Fibroblast of lung (primary cell): Measurements from ENCODE around the gene FNDC5. TPM values are rescaled to one million over a fixed set of nuclear protein-coding genes. Genes with fewer than 3 reads are reported as not detected.

Experiments used
- DNase-seq, 2 donors: peaks; one replicate each; pipeline versions ENCODE4 v3.0.0 to v3.0.0-alpha.2; 2010; ENCODE audit warnings: low read depth in 2 of 2
- H2AFZ ChIP-seq: 2 replicates; pipeline ENCODE4 v1.5.1; 2012; ENCODE audit warnings: low read length, control low read depth, inconsistent platforms
- H3K27ac ChIP-seq: 2 replicates; pipeline ENCODE4 v1.5.1; 2011; ENCODE audit warnings: low read length, control low read depth; ENCODE audit not compliant: insufficient read depth
- H3K27me3 ChIP-seq: 2 replicates; pipeline ENCODE4 v1.5.1; 2011; ENCODE audit warnings: mild to moderate bottlenecking, low read length; ENCODE audit not compliant: control insufficient read depth, insufficient read depth
- H3K36me3 ChIP-seq: 2 replicates; pipeline ENCODE4 v1.5.1; 2011; ENCODE audit warnings: low read length; ENCODE audit not compliant: control insufficient read depth, insufficient read depth
- H3K4me1 ChIP-seq: 2 replicates; pipeline ENCODE4 v1.5.1; 2011; ENCODE audit warnings: low read length; ENCODE audit not compliant: control insufficient read depth, insufficient read depth; ENCODE audit errors: extremely low read depth
- H3K4me2 ChIP-seq: 2 replicates; pipeline ENCODE4 v1.5.1; 2011; ENCODE audit warnings: low read length, control low read depth; ENCODE audit not compliant: insufficient read depth; ENCODE audit errors: extremely low read depth
- H3K4me3 ChIP-seq, 4 experiments: fragments of 200-600 bp in 1 of 4; sonication (generic) in 1 of 4; replicated peaks in 1 of 4; 2 replicates each; pipeline ENCODE4 v1.5.1; 2011 to 2016; ENCODE audit warnings: low read length in 4 of 4, low read depth in 3 of 4, mild to moderate bottlenecking in 3 of 4, control low read depth in 2 of 4, inconsistent platforms in 1 of 4, mixed read lengths in 1 of 4; ENCODE audit not compliant: insufficient read depth in 1 of 4; ENCODE audit errors: control extremely low read depth in 1 of 4
- H3K79me2 ChIP-seq: 2 replicates; pipeline ENCODE4 v1.5.1; 2012; ENCODE audit warnings: mild to moderate bottlenecking, low read length, inconsistent platforms; ENCODE audit not compliant: control insufficient read depth, insufficient read depth
- H3K9ac ChIP-seq: 2 replicates; pipeline ENCODE4 v1.5.1; 2011; ENCODE audit warnings: mild to moderate bottlenecking, low read length, control low read depth; ENCODE audit not compliant: insufficient read depth
- H3K9me3 ChIP-seq: 2 replicates; pipeline ENCODE4 v1.5.1; 2012; ENCODE audit warnings: low read depth, low read length; ENCODE audit not compliant: control insufficient read depth, insufficient read depth
- H4K20me1 ChIP-seq: 2 replicates; pipeline ENCODE4 v1.5.1; 2011; ENCODE audit warnings: low read length; ENCODE audit not compliant: control insufficient read depth, insufficient read depth; ENCODE audit errors: extremely low read depth
- EZH2 ChIP-seq: IDR thresholded peaks from 2 replicates; pipeline ENCODE4 v1.5.1; 2012; ENCODE audit warnings: low read length, control low read depth, mild to moderate bottlenecking; ENCODE audit errors: missing control alignments
- polyA plus RNA-seq, 2 donors: library from polyadenylated mRNA; depleted of rRNA in 1 of 2; stranded (reverse) in 1 of 2; unstranded in 1 of 2; fragments of >200 nt; gene quantifications; 2 replicates each; pipeline ENCODE4 v1.2.1, GENCODE V29; 2011 to 2012; ENCODE audit warnings: missing spikeins in 1 of 2
- total RNA-seq: library from RNA; depleted of rRNA; stranded (reverse); fragments of >200 nt; gene quantifications from 2 replicates; pipeline ENCODE4 v1.2.1, GENCODE V29; 2014
- TF ChIP-seq, protein P1 (sequence below), 2 donors: IDR thresholded peaks in 1 of 2; conservative IDR thresholded peaks in 1 of 2; 1 replicate in 1 of 2; 2 replicates in 1 of 2; pipeline ENCODE4 v1.5.1; 2011 to 2012; ENCODE audit warnings: low read length in 2 of 2, control low read depth in 1 of 2, inconsistent platforms in 1 of 2, low read depth in 1 of 2, mild to moderate bottlenecking in 1 of 2

Gene FNDC5
- total and polyA plus RNA-seq, 2 donors (not counting 1 experiment from before 2014, with no cell fraction given), result 0.33 to 1.6 TPM

DNA sequence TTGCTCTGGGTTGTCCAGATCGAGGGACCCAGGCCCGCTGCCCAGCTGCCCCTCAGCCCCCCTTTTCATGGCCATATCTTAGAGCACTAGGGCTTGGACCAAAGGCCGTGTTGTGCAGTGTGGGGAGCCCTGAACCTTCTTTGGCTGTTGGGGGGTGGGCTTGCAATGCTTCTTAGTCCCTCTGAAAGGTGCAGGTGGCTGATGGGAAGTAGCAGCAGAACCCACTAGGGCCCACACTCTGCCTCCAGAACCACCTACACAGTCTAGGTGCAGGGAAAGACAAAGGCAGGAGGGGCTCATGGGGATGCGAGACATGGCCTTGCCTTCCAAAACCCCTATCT lies 13.3 kb upstream of the FNDC5 start:
- Histone ChIP-seq H3K27ac (no peak overlapping the region), H3K9ac (no peak overlapping the region), H3K9me3 (no peaks in the 10 kb centered on the region), H2AFZ (no peak overlapping the region), H3K27me3 (peaks cover 34% of the 10 kb centered on the region), H3K4me3 (no peak overlapping the region), H3K4me1 (no peaks in the 10 kb centered on the region), H3K79me2 (no peaks in the 10 kb centered on the region), H3K4me2 (no peak overlapping the region), H3K36me3 (no peaks in the 10 kb centered on the region), H4K20me1 (no peaks in the 10 kb centered on the region)
- TF ChIP-seq EZH2, result no peak
- TF ChIP-seq, protein P1, sequence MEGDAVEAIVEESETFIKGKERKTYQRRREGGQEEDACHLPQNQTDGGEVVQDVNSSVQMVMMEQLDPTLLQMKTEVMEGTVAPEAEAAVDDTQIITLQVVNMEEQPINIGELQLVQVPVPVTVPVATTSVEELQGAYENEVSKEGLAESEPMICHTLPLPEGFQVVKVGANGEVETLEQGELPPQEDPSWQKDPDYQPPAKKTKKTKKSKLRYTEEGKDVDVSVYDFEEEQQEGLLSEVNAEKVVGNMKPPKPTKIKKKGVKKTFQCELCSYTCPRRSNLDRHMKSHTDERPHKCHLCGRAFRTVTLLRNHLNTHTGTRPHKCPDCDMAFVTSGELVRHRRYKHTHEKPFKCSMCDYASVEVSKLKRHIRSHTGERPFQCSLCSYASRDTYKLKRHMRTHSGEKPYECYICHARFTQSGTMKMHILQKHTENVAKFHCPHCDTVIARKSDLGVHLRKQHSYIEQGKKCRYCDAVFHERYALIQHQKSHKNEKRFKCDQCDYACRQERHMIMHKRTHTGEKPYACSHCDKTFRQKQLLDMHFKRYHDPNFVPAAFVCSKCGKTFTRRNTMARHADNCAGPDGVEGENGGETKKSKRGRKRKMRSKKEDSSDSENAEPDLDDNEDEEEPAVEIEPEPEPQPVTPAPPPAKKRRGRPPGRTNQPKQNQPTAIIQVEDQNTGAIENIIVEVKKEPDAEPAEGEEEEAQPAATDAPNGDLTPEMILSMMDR (conservative IDR thresholded peaks at IDR 0.05 in 1 of 2, IDR thresholded peaks at IDR 0.05 in 1 of 2; ENCODE audit: low read depth in 1 of 2, low read length in 2 of 2), result no peak
- DNase-seq, result no peak

DNA sequence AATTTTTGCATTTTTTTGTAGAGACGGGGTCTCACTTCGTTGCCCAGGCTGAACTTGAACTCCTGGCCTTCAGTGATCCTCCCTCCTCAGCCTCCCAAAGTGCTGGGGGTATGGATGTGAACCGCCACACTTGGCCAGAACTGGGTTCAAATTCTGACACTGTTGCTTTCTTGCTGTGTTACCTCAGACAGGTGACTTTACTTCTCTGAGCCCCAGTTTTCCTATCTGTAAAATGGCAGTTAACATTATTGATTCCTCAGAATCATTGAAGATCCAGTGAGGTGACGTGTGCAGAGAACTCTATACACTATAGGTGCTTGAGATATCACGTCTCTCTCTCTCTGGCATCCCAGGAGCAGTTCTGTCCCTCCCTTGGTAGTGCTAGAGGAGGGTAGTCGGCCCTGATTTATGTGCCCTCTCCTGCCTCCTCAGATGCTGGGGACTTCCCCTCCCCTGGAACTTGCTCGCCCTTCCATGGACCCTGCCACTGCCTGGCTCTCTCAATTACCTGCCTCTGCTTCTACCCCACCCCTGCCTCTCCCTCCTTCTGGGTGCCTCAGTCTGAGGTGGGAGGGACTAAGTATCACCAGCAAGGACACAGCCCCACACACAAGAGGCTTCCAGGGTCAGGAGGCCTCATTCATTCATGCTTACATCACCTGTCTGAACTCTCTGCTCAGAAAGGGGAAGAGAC lies 12.8 kb upstream of the FNDC5 start:
- H3K4me3 ChIP-seq, result no peak overlapping the region
- H3K27ac ChIP-seq, result no peak overlapping the region
- H3K79me2 ChIP-seq, result no peaks in the 10 kb centered on the region
- peaks cover 34% of the 10 kb centered on the region for H3K27me3 ChIP-seq
- H2AFZ ChIP-seq, result no peak overlapping the region
- no peak overlapping the region for H3K9ac ChIP-seq
- no peaks in the 10 kb centered on the region for H4K20me1 ChIP-seq
- TF ChIP-seq, protein P1 (conservative IDR thresholded peaks at IDR 0.05 in 1 of 2, IDR thresholded peaks at IDR 0.05 in 1 of 2; ENCODE audit: low read depth in 1 of 2, low read length in 2 of 2), result no peak
- peak; percentile 37 for TF ChIP-seq EZH2
- no peak for DNase-seq
- no peak overlapping the region for H3K4me2 ChIP-seq
- H3K4me1 ChIP-seq, result no peaks in the 10 kb centered on the region
- no peaks in the 10 kb centered on the region for H3K36me3 ChIP-seq
- no peaks in the 10 kb centered on the region for H3K9me3 ChIP-seq

DNA sequence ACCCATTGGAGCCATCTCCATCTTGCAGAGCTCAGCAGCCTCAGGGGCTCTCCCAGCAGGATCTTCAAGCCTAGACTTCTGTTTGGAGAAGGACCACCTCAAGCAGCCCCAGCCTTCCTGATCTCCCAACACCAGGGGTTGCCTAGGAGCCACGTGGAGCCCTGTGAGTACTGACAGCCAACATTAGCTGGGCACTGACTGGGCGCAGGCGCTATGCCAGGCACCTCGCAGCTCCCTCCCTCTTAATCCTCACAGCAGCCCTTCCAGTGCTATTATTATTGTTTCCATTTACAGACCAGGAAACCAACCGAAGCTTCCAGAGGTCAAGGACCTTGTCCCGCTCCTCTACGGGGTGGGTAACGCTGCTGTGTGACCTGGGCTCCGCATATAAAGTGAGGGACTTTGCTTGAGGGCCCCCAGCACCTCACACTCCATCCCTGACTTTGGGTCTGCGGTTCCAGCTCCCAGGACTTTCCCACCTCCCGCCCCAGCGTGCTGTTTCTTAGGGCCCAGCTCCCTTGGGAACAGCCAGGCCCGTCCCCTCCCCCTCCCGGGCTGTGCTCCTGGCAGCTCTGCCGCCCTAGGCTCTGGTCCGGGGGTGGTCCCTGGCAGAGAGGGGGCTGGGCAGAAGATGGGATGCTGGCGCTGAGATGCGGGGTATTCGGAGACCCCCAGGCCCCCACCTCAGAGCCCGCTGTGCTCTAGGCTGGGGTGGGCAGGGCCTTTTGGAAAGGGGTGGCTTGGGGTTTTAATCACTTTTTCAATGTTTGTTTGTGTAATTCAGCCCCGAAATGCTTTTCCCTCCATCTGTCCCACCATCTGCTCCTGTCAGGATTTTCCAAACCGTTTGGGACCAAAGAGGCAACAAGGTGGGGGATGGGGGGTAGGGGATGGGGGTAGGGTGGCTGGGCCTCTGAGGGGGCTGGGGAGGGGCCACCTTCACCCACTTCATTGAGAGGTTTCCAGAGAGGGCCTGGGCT lies 11.4 kb upstream of the FNDC5 start:
- Histone ChIP-seq H3K9me3 (no peaks in the 10 kb centered on the region), H3K4me2 (no peak overlapping the region), H2AFZ (no peak overlapping the region), H3K9ac (no peak overlapping the region), H3K4me1 (no peaks in the 10 kb centered on the region), H3K27ac (no peak overlapping the region), H3K27me3 (peaks cover 24% of the 10 kb centered on the region), H3K4me3 (no peak overlapping the region), H3K79me2 (no peaks in the 10 kb centered on the region), H3K36me3 (no peaks in the 10 kb centered on the region), H4K20me1 (no peaks in the 10 kb centered on the region)
- no peak for DNase-seq
- TF ChIP-seq, protein P1 (conservative IDR thresholded peaks at IDR 0.05 in 1 of 2, IDR thresholded peaks at IDR 0.05 in 1 of 2; ENCODE audit: low read depth in 1 of 2, low read length in 2 of 2), result no peak
- TF ChIP-seq EZH2, result no peak
